G401 (cell line): Measurements from ENCODE around the gene LIX1. TPM values are rescaled to one million over a fixed set of nuclear protein-coding genes. Genes with fewer than 3 reads are reported as not detected.
"Not testable (repeated sequence)": the region's sequence is repeated elsewhere in the genome, so short reads cannot be mapped to it uniquely, and the experiment has no call there.

ENCODE experiments used
- DNase-seq: peaks from one replicate; pipeline ENCODE4 v3.0.0-alpha.2; 2015; ENCODE audit warnings: low spot score
- in situ Hi-C: cut with HindIII; loops from 2 replicates; pipeline ENCODE4 v1.10.0; 2016; ENCODE audit warnings: low sequenced_read_pairs, mixed read lengths
- total RNA-seq: library from RNA; depleted of rRNA; stranded (reverse); fragments of >200 nt; shearing (Covaris generic); gene quantifications from 2 replicates; pipeline ENCODE4 v1.2.3, GENCODE V29; 2014

Gene LIX1
- total RNA-seq, 1 experiment from 2014 or later: 1.0 TPM

DNA sequence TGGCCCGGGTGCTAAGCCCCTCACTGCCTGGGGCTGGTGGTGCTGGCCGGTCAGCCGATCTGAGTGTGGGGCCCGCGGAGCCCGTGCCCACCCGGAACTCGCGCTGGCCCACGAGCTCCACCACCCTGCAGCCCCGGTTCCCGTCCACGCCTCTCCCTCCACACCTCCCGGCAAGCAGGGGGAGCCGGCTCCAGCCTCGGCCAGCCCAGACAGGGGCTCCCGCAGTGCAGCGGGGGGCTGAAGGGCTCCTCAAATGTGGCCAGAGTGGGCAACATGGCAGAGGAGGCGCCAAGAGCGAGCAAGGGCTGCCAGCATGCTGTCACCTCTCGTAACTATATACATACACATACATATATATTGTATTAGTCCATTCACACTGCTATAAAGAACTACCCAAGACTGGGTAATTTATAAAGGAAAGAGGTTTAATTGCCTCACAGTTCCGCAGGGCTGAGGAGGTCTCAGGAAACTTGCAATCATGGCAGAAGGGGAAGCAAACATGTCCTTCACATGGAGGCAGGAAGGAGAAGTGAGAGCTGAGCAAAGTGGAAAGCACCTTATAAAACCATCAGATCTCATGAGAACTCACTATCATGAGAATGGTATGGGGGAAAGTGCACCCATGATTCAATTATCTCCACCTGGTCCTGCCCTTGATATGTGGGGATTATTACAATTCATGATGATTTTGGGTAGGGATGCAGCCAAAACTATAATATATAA is 56.8 kb downstream of the LIX1 start:
- DNase-seq: no peak
- in situ Hi-C loops: no loop called here

DNA sequence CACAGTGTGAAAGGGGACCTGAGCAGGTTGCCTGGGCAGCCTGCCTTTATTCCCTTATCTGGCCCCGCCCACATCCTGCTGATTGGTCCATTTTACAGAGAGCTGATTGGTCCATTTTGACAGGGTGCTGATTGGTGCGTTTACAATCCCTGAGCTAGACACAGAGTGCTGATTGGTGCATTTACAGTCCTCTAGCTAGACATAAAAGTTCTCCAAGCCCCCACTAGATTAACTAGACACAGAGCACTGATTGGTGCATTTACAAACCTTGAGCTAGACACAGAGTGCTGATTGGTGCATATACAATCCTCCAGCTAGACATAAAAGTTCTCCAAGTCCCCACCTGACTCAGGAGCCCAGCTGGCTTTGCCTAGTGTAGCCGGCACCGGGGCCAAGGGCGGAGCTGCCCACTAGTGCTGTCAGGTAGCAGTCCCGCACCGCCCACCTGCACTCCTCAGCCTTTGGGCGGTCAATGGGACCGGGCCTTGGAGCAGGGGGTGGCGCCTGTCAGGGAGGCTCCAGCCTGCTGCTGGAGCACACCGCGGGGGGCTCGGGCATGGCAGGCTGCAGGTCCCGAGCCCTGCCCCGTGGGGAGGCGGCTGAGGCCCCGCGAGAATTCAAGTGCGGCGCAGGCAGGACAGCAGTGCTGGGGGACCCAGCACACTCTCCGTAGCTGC is 57.5 kb downstream of the LIX1 start:
- DNase-seq, in situ Hi-C loops: not testable (repeated sequence)

- DNase-seq: no peak
- in situ Hi-C loops: no loop called here
These were observed 63.3 kb downstream of the LIX1 start for GRCh38 chr5:97078958-97079743.

- in situ Hi-C loops: no loop called here
These were observed 65.2 kb downstream of the LIX1 start for GRCh38 chr5:97077246-97077645.

DNA sequence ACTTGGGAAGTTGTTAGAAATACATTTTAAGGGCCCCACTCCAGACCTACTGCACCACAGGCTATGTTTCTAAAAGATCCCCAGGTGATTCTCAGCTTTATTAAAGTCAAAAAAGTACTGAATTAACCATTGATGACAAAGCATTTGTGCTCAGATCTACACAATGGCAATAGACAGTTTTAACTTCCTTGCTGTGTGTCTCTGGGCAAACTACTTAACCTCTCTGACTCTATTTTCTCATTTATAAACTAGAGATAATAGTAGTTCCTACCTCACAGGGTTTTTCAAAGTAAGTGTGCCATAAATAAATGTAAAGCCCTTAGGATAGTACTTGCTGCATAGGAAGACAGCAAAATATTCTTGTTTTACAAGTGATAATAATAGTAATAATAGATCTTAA is 66.3 kb downstream of the LIX1 start:
- DNase-seq: no peak
- in situ Hi-C loops: no loop called here

More at GRCh38 chr5:97077246-97077645, 65.2 kb downstream of the LIX1 start:
- DNase-seq: no peak

DNA sequence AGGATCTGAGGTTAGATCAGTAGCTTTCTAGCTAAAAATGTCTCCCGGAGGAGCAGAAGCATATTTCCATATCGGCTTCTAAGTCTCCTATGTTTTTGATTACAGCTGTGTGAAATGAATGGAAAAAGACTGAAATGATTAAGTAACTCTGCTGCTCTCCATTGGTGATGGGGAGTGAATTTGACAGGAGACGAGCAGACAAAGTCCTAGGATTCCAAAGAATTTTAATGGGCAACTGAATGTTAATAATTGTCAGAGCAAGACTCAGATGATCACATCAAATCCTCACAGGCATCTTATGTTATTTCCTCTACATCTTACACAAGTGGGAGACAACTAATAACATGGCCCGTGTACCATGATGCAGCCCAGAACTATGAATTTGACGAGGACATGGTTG is 66.8 kb downstream of the LIX1 start:
- in situ Hi-C loops: no loop called here
- no peak for DNase-seq

GRCh38 chr5:97074859-97075489 is 67.4 kb downstream of the LIX1 start:
- in situ Hi-C loops: no loop called here
- DNase-seq: no peak

- no peak for DNase-seq
- in situ Hi-C loops: no loop called here
These were observed 69.0 kb downstream of the LIX1 start for GRCh38 chr5:97073420-97073819.

DNA sequence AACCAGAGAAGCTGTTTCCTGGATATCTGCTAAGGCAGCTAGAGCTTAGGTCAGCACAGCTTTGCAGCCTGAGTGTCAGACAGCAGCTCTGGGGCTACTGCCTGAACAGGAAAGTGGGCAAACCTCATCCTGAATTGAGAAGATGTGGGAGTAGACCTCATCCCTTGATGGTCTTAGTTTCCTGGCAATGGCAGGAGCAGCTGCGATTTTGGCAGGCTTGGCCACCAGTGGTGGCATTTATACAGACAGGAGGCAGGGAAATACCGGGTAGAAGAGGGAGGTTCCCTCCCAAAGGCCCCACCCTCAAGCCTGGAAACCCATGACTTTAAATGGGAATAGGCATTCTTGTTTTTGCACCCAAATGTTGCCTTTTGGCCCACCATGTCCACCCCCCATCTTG is 69.7 kb downstream of the LIX1 start:
- in situ Hi-C loops: no loop called here
- no peak for DNase-seq

- in situ Hi-C loops: no loop called here
- no peak for DNase-seq
These were observed 70.4 kb downstream of the LIX1 start for GRCh38 chr5:97071993-97072392.

DNA sequence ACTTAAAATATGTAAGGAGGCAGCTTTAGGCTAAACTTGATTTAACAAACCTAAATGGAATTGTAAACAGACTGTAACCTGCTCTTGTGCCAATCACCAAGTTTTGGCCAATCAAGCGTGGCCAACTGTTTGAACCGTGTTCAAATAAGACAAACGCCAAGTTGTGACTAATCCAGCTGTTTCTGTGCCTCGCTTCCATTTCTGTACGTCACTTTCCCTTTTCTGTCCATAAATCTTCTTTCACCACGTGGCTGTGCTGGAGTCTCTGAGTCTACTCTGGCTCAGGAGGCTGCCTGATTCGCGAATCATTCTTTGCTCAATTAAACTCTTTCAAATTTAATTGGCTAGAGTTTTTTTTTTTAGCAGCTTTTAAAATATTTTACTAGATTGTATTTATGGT is 71.3 kb downstream of the LIX1 start:
- DNase-seq: no peak
- in situ Hi-C loops: no loop called here

- no peak for DNase-seq
- in situ Hi-C loops: no loop called here
These were observed 72.2 kb downstream of the LIX1 start for GRCh38 chr5:97070234-97070633.

DNA sequence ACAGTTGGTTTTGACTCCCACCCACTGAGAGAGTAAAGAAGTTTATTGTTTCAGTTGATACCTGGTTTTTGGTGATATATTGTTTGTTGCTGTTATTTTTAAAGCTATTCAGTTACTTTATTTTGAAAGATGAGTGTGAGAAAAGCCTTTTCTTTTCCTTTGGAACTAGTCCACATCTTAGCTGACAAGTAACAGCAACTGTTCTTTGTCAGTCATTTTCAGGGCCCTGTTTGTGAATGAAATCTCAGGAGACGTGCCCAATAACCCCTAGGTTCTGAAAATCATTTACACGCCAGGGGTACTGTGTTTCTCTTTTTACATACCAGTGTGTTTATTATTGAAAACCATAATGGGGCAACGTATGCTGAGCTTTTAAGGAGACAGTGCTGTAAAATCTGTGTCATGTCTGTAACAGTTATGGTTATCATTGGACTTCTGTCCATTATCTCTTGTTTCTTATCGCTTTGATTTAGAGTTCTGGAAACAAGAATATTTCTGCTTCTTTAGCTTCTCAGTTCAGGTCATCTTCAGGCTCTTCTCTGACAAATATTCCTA is 75.0 kb downstream of the LIX1 start:
- no peak for DNase-seq
- in situ Hi-C loops: no loop called here

GRCh38 chr5:97065475-97065874 is 76.9 kb downstream of the LIX1 start:
- DNase-seq: no peak
- in situ Hi-C loops: no loop called here

DNA sequence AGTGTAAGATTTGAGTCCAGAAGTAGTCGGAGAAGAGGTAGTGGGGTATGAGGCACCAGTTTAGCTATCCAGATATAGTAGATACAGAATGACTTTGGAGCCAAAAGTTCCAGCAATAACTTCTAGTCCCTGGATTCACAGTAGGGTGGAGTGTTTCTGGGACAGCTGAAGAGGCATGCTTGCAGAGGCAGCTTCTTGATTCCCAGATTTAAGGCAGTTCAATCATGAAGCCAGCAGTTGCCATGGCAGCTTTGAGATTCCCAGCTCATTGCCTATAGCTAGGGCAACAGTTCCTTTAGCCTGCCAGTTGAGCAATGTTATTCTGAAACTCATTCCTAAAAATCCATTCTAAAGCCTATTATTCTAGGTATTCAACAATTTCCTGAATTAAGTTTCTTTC is 79.2 kb downstream of the LIX1 start:
- DNase-seq: no peak
- in situ Hi-C loops: no loop called here

GRCh38 chr5:97062046-97062445 is 80.4 kb downstream of the LIX1 start:
- in situ Hi-C loops: no loop called here
- DNase-seq: no peak

DNA sequence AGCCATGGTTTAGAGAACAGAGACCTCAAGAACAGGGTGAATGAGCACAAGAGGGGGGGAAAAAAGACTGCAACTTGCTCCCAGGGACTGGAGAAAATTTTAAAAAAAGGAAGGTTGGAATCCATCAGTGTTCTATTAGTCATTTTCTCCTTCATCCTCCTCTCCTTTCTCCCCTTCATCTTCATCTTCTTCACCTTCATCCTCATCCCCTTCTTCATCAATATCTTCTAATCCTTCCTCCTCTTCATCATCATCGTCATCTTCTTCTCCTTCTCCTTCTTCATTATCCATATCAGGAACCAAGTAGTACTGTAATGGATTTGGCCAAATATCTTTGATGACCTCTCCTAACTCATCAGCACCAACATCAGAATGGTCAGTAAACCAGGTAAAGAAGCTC is 86.1 kb downstream of the LIX1 start:
- DNase-seq: no peak
- in situ Hi-C loops: no loop called here

- in situ Hi-C loops: no loop called here
- no peak for DNase-seq
These were observed 93.2 kb downstream of the LIX1 start for GRCh38 chr5:97049175-97049574.

GRCh38 chr5:97047076-97047475 is 95.3 kb downstream of the LIX1 start:
- DNase-seq: no peak
- in situ Hi-C loops: no loop called here
